ENCODE results near the gene KSR2. TPM values are rescaled to one million over a fixed set of nuclear protein-coding genes. Genes with fewer than 3 reads are reported as not detected.
"Not testable (repeated sequence)": the region's sequence is repeated elsewhere in the genome, so short reads cannot be mapped to it uniquely, and the experiment has no call there.

Gene KSR2
- total RNA-seq, 1 donor from 2014 or later: 0.10 TPM

DNA sequence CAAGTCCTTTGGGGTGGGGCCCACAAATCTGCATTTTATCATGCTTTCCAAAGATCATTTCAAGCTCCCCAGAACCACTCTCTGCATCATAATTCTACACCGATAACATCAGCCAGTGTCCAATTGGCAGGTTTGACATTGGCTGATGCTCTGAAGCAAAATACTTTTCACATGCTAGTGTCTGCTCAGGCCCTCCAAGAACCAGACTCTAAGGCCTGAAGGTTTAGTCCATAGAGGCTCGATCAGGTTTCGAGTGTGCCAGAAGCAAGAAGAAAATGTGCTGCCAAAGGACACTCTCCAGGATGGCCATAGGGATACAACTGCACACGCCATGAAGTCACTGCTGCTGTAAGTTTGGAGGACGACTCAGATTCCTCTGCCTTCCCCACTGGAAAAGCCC is 280.3 kb downstream of the KSR2 start:
- peak; percentile 10 for DNase-seq

DNA sequence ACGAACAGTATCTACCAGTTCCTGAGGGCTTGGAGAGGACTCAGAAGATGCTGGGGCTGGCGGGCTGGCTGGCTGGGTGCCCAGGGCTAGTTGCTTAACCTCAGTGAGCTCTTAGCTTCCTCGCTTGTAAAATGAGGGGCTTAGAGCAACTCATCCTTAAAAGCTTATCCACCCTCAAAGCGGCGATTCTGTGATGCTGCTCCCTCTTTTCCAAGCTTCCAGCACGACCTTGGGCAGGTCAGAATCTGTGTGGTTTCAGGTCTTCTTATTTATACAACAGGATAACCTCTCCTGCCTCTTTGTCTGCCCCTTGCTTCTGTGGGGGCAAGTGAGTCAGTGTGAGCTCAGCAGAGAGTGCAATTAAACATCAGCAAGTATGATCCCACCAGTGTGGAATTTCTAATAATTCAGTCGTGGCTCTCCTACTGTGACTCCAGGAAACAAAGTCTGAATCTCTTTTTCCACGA is 281.8 kb downstream of the KSR2 start:
- no peak for DNase-seq

DNA sequence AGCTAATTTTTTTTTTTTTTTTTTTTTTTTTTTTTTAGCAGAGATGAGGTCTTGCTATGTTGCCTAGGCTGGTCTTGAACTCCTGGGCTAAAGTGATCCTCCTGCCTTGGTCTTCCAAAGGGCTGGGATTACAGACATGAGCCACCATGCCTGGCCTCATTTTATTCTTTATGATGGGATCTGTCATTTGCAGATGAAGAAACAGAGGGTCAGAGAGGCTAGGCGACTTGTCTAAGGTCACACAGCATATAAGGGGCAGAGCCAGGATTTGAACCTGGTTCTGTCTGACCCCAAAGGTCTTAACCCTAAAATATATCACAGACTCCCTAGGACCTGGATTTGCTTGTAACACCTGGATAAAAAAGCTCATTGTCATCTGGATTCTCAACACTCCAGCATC is 282.6 kb downstream of the KSR2 start:
- no peak for DNase-seq

DNA sequence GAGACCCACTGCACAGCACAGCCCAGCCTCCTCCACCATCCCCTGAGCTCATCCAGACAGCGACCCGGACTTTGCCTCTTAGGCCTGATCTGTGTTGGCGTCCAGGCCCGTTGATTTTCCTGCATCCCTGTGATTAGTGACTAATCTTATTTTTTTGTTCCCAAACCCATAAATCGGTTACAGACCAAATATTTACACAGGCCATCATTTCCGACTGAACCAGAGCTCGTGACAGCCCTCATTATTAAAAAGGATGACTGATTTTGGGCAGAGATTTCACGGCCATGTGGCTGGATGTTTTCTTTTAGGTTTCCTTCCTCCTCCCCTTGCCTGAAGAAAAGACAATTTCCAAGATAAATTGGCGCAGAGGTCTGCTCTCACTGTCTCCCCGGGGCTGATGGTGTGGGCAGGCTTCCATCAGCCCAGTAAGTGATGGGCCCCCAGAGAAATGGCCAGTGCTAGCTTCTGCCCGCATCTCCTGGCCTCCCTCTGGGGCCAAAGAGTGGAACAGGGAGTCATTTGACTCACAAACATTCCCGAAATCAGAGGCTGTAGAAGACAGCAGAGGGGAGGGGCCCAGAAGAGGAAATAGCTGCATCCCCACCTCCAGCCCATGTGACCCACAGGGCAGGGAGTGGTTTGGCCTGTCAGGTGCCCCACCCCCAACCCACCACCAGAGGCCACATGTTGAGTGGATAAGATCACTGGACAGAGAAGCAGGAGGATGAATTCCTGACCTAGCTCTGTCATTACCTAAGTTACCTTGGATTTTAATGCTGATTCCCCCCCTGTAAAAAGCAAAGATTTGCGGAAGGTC is 283.5 kb downstream of the KSR2 start:
- DNase-seq: peak; percentile 36

DNA sequence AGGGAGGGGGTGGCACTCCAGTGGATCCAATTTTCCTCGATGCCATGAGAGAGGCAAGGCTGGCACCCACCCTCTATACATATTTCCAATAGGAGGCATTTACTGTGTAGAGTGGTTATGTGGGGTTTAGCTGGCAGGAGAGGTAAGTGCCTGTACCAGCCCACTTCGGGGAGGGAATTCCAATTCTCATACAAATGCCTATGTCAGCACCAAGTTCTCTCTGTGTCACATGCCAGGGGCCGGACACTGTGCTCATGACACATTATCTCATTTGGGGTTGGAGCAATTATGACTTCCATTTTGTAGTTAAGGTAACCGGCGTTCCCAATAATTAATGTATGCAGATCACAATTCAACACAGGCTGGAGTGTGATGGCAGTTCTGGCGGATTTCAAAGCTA is 284.3 kb downstream of the KSR2 start:
- DNase-seq: no peak

DNA sequence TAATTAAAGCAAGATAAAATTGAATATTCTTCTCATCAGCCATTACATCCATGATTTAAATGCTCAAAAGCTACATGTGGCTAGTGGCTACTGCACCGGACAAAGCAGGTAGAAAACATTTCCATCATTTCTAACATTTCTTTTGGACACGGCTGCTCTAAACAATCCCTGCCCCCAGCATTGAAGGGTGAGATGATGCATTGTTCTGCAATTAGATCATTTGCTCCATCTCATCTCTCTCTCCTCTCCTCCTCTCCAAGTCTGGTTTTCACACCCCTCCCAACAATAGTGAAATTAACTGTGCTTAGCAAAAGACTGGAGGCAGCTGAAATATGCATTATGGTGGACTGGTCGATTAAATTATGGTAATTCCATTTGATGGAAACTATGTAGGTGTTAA is 288.5 kb downstream of the KSR2 start:
- peak; percentile 9 for DNase-seq

DNA sequence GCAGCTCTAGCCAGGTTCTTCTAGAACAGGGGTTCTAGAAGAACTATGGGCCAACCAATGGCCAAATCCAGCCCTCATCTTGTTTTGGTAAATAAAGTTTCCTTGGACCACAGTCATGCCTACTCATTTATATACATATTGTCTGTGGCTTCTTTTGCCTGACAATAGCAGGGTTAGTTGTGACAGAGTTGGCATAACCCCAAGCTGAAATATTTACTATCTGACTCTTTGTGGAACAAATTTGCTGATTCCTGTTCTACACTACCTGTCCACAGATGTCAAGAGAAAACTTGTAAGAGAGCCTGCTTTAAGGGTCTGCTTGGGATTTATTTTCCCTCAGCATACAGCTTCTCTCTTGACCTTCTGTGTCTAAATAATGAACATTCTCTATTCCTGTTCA is 289.0 kb downstream of the KSR2 start:
- DNase-seq: no peak

DNA sequence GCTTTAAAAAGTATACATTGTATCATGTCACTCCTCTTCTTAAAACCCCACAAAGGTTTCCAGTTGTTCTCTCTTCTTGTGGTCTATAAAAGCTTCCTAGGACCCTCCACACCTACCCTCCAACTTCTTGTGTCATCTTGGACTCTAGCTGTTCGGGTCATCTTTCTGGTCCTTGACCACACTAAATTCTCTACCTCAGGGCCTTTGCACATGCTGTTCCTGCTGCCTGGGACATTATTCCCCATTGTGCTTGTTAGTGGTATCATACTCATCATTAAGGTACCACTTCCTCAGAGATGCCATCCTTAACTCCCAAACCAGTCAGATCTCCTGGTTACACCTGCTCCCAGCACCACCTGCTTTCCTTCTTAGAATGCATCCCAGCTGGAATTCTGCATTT is 294.0 kb downstream of the KSR2 start:
- no peak for DNase-seq

DNA sequence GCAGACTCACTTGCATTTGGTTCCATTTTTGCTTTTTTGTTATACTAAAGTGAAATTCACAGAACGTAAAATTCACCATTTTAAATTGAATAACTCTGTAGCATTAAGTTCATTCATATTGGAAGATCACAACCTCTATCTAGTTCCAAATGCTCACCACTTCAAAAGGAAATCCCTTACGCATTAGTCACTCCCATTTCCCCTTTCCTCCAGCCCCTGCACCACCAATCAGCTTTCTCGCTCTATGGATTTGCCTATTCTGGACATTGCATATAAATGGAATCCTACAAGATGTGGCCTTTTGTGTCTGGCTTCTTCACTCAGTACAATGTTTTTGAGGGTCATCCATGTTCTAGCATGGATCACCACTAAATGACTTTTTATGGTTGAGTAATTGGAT is 294.5 kb downstream of the KSR2 start:
- no peak for DNase-seq

DNA sequence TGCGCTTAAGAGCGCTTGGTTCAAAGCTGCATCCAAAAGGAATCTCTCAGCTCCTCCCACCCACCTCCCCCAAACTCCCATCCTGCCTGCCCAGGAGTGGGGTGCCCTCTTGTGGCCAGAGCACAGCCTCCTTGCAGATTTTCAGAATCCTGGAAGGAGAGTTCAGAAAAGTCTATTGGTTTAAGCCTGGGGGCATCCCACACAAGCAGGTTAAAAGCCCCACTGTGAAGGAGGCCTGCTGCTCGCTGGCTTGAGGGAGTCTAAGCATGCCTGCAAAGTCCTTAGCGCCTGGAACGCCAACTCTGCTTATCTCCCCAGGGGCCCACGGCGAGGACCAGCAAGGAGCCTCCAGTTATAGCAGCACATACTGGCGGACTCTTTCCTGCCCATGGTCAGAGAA is 297.1 kb downstream of the KSR2 start:
- DNase-seq: peak; percentile 30

DNA sequence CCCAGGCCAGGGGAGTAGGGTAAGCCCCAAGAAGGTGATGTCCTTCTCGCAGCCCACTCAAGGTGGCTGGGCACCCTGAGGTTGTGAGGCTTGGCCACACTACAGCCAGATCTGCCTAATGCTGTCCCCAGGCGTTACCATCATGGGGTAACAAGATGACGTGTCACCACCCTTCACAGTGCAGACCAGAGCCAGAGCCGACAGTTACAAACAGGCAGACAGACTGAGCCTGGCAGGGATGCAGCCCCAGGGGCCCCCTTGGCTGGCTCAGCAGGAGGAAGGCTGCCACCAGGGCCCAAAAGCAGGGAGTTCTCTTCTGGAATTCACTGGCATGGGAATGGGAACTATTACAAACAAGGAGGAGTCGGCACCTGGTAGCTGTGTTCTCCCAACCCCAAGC is 304.6 kb downstream of the KSR2 start:
- no peak for DNase-seq

DNA sequence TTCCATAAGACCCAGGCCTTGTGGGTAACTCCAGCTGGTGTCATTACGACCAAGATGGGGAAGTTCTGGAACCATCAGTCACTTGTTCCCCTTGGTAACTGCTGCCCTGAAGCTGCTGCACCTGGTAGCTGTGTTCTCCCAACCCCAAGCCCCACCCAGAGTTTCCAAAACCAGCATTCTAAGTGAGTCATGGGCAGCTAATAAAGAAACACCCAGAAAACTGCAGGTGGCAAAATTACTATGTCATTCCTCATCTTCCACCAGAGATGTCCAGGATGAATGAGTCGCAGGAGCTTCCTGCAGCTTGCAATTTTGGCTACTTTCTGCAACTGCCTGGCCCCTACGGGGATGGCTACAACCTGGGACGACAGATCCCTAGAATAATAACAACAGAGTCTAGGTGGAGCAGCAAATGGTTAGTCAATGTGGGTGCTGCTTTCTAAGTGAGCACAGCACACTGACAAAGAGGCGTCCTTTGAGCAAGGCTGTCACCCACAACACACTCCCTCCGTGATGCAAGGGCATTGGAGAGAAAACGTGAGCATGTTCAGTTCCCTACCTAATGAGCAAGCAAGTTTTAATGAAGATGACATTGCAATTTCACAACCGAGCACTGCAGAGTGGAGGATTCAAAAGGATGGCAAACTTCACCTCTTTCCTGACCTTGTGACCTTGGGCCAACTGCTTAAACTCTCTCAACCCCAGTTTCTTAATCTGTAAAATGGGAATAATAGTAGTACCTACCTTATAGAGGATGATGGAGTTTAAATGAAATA is 306.0 kb downstream of the KSR2 start:
- no peak for DNase-seq

DNA sequence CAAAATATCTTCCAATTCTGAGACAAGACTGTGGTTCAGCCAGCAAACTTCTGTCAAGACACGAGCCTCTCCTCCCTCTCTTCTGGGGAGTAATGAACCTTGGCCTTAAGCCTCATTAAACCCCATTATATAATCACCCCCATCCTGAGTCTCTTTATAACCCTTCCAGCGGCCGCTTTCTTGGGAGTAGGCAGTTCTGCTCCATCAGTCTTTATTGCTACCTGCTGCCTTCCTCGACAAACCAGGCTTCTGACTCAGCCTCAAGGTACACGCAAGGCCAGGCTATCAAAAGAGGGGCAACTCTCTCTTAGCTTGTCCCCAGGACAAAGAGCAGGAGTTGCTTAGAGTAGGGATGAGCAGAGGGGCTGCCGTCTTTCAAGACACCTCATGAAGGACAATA is 306.6 kb downstream of the KSR2 start:
- DNase-seq: no peak

DNA sequence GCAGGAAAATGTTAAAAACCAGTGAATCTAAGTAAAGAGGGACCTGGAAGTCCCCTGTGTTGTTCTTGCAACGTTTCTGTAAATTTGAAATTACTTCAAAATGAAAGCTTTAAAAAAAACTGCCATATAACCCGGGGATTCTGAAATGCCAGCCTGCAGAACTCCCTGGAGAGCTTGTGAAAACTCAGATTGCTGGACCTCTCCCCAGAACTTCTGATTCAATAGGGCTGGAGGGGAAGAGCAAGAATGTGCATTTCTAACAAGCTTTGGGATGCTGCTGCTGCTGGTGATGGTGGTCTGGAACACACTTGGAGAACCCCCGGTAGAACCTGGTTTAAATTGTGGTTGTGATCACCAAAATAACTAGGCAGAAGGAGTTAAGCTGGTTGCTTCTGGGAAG is 307.3 kb downstream of the KSR2 start:
- DNase-seq: no peak

DNA sequence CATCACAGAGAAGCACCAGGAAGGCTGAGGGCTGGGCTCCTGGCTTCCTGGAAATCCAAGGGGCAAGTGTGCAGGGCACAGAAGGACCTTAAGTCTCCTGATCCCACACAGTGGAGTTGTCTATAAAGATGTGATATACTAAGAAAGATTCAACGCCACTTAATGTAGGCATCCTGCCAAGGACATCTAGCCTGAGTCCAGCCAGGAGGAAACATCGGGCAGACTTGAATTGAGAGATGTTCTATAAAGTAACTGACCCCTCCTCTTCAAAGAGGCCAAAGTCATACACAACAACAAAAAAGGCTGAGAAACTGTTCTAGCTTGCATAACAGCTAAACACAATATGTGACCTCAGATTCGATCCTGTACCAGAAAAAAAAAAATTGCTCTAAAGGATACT is 307.9 kb downstream of the KSR2 start:
- DNase-seq: no peak

DNA sequence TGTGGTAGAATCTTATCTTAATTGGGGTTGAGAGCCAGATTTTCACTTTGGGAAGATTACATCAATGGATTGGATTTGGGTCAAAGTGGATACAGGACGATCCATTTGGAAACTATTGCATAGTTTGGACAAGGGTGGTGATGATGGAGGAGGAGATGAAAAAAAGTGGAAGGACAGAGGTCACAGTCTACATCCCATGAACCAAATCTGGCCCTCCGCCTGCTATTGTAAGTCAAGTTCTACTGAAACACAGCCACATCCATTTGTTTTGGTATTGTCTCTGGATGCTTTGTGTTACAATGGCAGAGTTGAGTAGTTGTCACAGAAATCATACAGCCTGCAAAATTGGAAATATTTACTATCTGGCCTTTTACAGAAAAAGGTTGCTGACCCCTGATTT is 310.6 kb downstream of the KSR2 start:
- no peak for DNase-seq

DNA sequence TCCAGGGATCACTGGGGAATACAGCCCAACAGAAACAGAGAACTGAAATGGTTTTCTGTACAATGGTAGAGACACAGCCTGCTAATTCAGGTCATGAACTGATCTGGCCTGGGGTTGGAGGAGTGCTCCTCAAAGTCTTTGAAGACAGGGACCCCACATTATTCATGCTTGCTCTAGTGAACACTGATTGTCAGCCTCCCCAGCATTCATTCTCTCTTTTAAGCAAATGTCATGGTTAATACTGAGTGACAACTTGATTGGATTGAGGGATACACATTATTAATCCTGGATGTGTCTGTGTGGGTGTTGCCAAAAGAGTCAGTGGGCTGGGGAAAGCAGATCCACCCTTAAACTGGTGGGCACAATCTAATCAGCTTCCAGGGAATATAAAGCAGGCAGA is 319.0 kb downstream of the KSR2 start:
- DNase-seq: no peak

DNA sequence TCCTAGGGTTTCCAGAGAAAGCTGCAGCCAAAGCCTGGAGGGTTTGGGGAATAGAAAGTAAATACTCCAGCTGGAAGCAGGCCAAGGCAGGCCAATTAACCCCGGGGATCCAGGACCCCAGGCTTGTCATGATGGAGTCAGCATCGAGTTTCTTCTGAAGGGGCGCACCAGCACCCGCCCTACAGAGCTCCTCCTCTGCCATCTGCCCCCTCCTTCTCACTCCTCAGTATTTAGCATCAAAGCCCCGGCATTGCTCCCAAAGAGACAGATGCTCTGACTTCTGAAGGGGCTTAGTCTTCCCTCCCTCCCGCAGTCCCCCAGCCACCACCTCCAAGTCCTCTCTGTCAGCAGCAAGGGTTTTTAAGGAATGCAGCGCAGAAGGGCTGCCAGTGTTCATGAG is 322.3 kb downstream of the KSR2 start:
- DNase-seq: peak; percentile 6

DNA sequence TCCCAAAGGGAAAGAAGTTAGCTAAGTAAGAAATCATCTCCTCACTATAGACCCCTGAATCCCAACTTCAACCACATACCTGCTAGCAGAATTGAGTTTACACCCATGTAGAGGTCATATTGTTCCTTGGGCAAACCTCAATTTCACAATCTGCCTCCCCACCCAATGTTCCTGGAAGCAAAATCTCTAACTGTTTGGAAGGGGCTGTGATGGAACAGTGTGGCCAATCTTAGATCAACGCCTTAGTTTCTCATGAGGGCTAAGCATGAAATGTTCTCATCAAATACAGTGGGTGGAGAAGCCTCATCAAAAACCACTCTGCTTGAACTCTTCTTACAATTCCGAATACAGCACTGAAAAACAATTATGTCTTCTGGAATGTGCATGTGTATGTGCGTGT is 323.3 kb downstream of the KSR2 start:
- DNase-seq: no peak

DNA sequence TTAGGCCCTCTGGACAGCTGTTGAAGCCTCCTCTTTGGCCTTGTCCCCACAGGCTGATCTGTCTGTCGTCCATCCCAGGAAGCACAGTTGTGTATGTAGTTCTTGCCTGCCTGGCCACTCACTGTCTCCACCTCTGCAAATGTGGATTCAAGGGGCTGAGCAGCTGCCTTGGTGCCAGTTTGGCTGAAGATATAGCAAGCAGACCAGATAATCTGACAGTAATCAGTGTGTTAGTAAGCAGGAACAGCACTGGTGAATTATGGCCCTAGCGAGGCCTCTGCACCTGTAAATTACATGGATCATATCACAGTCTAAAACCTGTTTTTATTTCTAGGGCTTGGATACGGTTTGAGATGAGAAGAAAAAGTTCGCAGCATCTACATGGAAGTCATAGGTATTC is 324.8 kb downstream of the KSR2 start:
- DNase-seq: peak; percentile 12

DNA sequence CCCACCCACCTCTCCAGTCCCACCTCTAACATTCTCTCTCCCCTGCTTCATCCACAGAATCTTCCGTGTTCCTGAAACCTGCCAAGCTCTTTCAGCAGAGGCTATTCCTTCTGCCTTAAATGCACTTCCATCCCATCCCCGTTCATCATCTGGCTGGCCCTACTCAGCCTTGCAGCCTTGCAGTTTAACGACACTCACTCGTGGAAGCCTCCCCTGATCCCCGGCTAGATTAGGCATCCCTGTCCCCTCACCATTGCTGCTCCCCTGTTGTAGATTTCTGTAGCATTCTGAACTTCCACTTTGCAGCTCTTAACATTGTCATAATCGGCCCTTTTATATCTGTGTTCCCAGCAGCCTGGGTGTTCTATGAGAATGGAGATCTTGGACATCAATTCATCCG is 326.9 kb downstream of the KSR2 start:
- DNase-seq: no peak

DNA sequence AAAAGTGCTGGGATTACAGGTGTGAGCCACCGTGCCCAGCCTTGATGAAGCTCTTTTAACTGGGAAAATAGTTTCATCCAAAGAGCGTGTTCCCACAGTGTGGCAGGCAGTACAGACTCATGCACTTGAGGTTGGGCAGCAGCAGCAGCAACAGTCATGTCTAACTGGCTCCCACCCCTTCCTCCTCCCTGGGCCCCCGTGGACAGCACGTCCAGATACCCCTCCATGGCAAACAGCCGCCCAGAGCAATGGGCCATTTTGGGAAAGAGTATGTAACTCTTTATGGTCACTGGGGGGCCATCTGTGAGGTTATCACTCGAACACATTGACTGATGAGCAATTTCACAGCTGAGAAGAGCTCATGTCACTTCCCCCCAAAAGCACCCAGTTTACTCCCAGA is 328.3 kb downstream of the KSR2 start:
- no peak for DNase-seq

DNA sequence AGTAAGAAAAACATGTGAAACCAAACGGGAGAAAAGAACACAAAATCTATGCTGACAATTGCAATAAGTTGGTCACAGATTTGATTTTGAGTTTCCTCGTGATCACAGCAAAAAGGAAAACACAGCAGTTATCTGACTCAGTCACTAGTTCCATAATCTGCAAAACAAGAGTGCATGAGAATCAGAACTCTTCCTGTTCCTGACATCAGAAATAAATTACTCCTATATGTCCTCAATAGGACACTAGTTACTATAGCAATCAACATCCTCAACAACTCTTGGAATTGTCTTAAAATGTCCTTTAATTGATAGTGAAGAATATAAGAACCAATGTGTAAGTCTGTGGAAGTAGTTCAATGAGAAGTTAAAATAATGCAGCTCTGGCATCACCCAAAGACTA is 339.3 kb downstream of the KSR2 start:
- DNase-seq: no peak

DNA sequence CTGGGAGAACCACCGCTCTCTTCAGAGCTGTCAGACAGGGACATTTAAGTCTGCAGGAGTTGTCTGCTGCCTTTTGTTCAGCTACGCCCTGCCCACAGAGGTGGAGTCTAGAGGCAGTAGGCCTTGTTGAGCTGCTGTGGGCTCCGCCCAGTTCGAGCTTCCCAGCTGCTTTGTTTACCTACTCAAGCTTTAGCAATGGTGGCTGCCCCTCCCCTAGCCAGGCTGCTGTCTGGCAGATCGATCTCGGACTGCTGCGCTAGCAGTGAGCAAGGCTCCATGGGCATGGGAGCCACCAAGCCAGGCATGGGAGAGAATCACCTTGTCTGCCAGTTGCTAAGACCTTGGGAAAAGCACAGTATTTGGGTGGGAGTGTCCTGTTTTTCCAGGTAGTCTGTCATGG is 340.1 kb downstream of the KSR2 start:
- DNase-seq: not testable (repeated sequence)

Measured in tongue (tissue), 2 donors.